HT1080 (cell line): ENCODE measurements around the gene BPIFB2. TPM values are rescaled to one million over a fixed set of nuclear protein-coding genes. Genes with fewer than 3 reads are reported as not detected.
A peak's percentile ranks its signal among the peaks of the same experiment; 100 is the strongest.
"Not testable (repeated sequence)": the region's sequence is repeated elsewhere in the genome, so short reads cannot be mapped to it uniquely, and the experiment has no call there.

ENCODE experiments used
- DNase-seq: peaks from one replicate; pipeline ENCODE4 v3.0.0-alpha.2; 2015; ENCODE audit warnings: low read depth
- total RNA-seq: library from RNA; depleted of rRNA; stranded (reverse); fragments of >200 nt; shearing (Covaris generic); gene quantifications from 2 replicates; pipeline ENCODE4 v1.2.3, GENCODE V29; 2014

The BPIFB2 gene
- total RNA-seq, 1 experiment from 2014 or later: not detected

- DNase-seq: no peak
Observed at GRCh38 chr20:32970115-32970972, 37.2 kb upstream of the BPIFB2 start.

GRCh38 chr20:32970973-32971300, 36.6 kb upstream of the BPIFB2 start:
- no peak for DNase-seq

GRCh38 chr20:32971703-32972161, 35.8 kb upstream of the BPIFB2 start:
- no peak for DNase-seq

GRCh38 chr20:32972181-32973076, 35.1 kb upstream of the BPIFB2 start:
- DNase-seq: peak; percentile 39

GRCh38 chr20:32973077-32973717, 34.3 kb upstream of the BPIFB2 start:
- no peak for DNase-seq

- not testable (repeated sequence) for DNase-seq
Observed at GRCh38 chr20:32974204-32975064, 33.1 kb upstream of the BPIFB2 start.

- not testable (repeated sequence) for DNase-seq
Observed at GRCh38 chr20:32975121-32975520, 32.4 kb upstream of the BPIFB2 start.

GRCh38 chr20:32975698-32976674, 31.5 kb upstream of the BPIFB2 start:
- DNase-seq: no peak

- no peak for DNase-seq
Observed at GRCh38 chr20:32976746-32977145, 30.8 kb upstream of the BPIFB2 start.

- no peak for DNase-seq
Observed at GRCh38 chr20:32977281-32978008, 30.1 kb upstream of the BPIFB2 start.

- DNase-seq: no peak
Observed at GRCh38 chr20:32978009-32978335, 29.5 kb upstream of the BPIFB2 start.

- DNase-seq: no peak
Observed at GRCh38 chr20:32979201-32979998, 28.1 kb upstream of the BPIFB2 start.

GRCh38 chr20:32980131-32980941, 27.2 kb upstream of the BPIFB2 start:
- DNase-seq: no peak

- DNase-seq: no peak
Observed at GRCh38 chr20:32980990-32981389, 26.5 kb upstream of the BPIFB2 start.

GRCh38 chr20:32982617-32983458, 24.7 kb upstream of the BPIFB2 start:
- no peak for DNase-seq

GRCh38 chr20:32983459-32984112, 23.9 kb upstream of the BPIFB2 start:
- no peak for DNase-seq
